H9 (cell line): ENCODE data around the gene TNFSF13B. TPM values are rescaled to one million over a fixed set of nuclear protein-coding genes. Genes with fewer than 3 reads are reported as not detected.

Experiments
- DNase-seq: peaks from one replicate; pipeline ENCODE4 v3.0.0-alpha.2; 2017
- H2AFZ ChIP-seq: one replicate; pipeline ENCODE4 v1.6.1; 2013; ENCODE audit warnings: mild to moderate bottlenecking, low read length, control low read depth, moderate library complexity
- H2AK5ac ChIP-seq: 2 replicates; pipeline ENCODE4 v1.6.1; 2013; ENCODE audit warnings: low read length, control low read depth, mixed read lengths; ENCODE audit not compliant: insufficient read length
- H2BK120ac ChIP-seq: one replicate; pipeline ENCODE4 v1.6.1; 2013; ENCODE audit warnings: low read depth, mild to moderate bottlenecking, low read length, control low read depth, inconsistent platforms; ENCODE audit not compliant: poor library complexity, severe bottlenecking
- H2BK12ac ChIP-seq: 2 replicates; pipeline ENCODE4 v1.6.1; 2013; ENCODE audit warnings: low read length, control low read depth, mixed read lengths, low read depth; ENCODE audit not compliant: insufficient read length
- H2BK15ac ChIP-seq: 2 replicates; pipeline ENCODE4 v1.6.1; 2013; ENCODE audit warnings: low read depth, low read length, control low read depth
- H2BK20ac ChIP-seq: one replicate; pipeline ENCODE4 v1.6.1; 2013; ENCODE audit warnings: low read depth, mild to moderate bottlenecking, low read length, control low read depth, inconsistent platforms; ENCODE audit not compliant: poor library complexity, severe bottlenecking
- H2BK5ac ChIP-seq: 2 replicates; pipeline ENCODE4 v1.6.1; 2013; ENCODE audit warnings: low read length, control low read depth, mixed read lengths; ENCODE audit not compliant: insufficient read length
- H3K14ac ChIP-seq: 2 replicates; pipeline ENCODE4 v1.6.1; 2013; ENCODE audit warnings: low read length, control low read depth; ENCODE audit not compliant: insufficient read depth
- H3K18ac ChIP-seq: 2 replicates; pipeline ENCODE4 v1.6.1; 2013; ENCODE audit warnings: low read depth, mild to moderate bottlenecking, mixed read lengths, low read length, control low read depth; ENCODE audit not compliant: insufficient read length
- H3K23ac ChIP-seq: 2 replicates; pipeline ENCODE4 v1.6.1; 2013; ENCODE audit warnings: low read length, control low read depth, mixed read lengths, low read depth; ENCODE audit not compliant: insufficient read length
- H3K23me2 ChIP-seq: 2 replicates; pipeline ENCODE4 v1.6.1; 2013; ENCODE audit warnings: low read depth, mild to moderate bottlenecking, mixed read lengths, low read length, control low read depth; ENCODE audit not compliant: insufficient read length, poor library complexity, severe bottlenecking
- H3K27ac ChIP-seq: 2 replicates; pipeline ENCODE4 v1.5.1; 2013; ENCODE audit warnings: low read length, control low read depth, mixed read lengths, low read depth; ENCODE audit not compliant: insufficient read length
- H3K27me3 ChIP-seq: 2 replicates; pipeline ENCODE4 v1.6.1; 2013; ENCODE audit warnings: low read length, control low read depth, inconsistent platforms; ENCODE audit not compliant: insufficient read depth
- H3K4ac ChIP-seq: 2 replicates; pipeline ENCODE4 v1.6.1; 2013; ENCODE audit warnings: low read depth, mild to moderate bottlenecking, control low read depth, inconsistent platforms, low read length, moderate library complexity
- H3K4me1 ChIP-seq: 2 replicates; pipeline ENCODE4 v1.6.1; 2013; ENCODE audit warnings: low read length, control low read depth, inconsistent platforms; ENCODE audit not compliant: insufficient read depth
- H3K4me2 ChIP-seq: 2 replicates; pipeline ENCODE4 v1.6.1; 2013; ENCODE audit warnings: low read length, control low read depth, mixed read lengths; ENCODE audit not compliant: insufficient read length, insufficient read depth
- H3K56ac ChIP-seq: 2 replicates; pipeline ENCODE4 v1.6.1; 2013; ENCODE audit warnings: low read depth, mild to moderate bottlenecking, mixed read lengths, low read length, control low read depth; ENCODE audit not compliant: insufficient read length
- H3K79me1 ChIP-seq: 2 replicates; pipeline ENCODE4 v1.6.1; 2013; ENCODE audit warnings: low read depth, mild to moderate bottlenecking, moderate library complexity, low read length, control low read depth, inconsistent platforms; ENCODE audit not compliant: insufficient read depth, poor library complexity, severe bottlenecking
- H3K79me2 ChIP-seq: 2 replicates; pipeline ENCODE4 v1.6.1; 2013; ENCODE audit warnings: low read length, control low read depth, inconsistent platforms; ENCODE audit not compliant: insufficient read depth
- H3K9ac ChIP-seq: 2 replicates; pipeline ENCODE4 v1.6.1; 2013; ENCODE audit warnings: low read length, control low read depth, mixed read lengths; ENCODE audit not compliant: insufficient read length; ENCODE audit errors: extremely low read depth
- H3K9me3 ChIP-seq: one replicate; pipeline ENCODE4 v1.6.1; 2013; ENCODE audit warnings: low read depth, low read length, inconsistent platforms; ENCODE audit not compliant: control insufficient read depth
- H3T11ph ChIP-seq: one replicate; pipeline ENCODE4 v1.6.1; 2013; ENCODE audit warnings: mild to moderate bottlenecking, low read length, control low read depth, inconsistent platforms
- H4K20me1 ChIP-seq: one replicate; pipeline ENCODE4 v1.6.1; 2013; ENCODE audit not compliant: control insufficient read depth, insufficient read length, insufficient read depth
- H4K5ac ChIP-seq: 2 replicates; pipeline ENCODE4 v1.6.1; 2013; ENCODE audit warnings: low read depth, mild to moderate bottlenecking, mixed read lengths, low read length, control low read depth; ENCODE audit not compliant: insufficient read length
- H4K8ac ChIP-seq: replicated peaks from 2 replicates; pipeline ENCODE4 v1.6.1; 2013; ENCODE audit warnings: low read length, control low read depth, mixed read lengths, low read depth; ENCODE audit not compliant: insufficient read length
- H4K91ac ChIP-seq: 2 replicates; pipeline ENCODE4 v1.6.1; 2013; ENCODE audit warnings: low read depth, mild to moderate bottlenecking, moderate library complexity, mixed read lengths, low read length, control low read depth; ENCODE audit not compliant: insufficient read length
- H3K27ac Mint-ChIP-seq, 3 experiments: 2 replicates in 2 of 3; 3 replicates in 1 of 3; pipeline ENCODE4 v1.8.0; 2020 to 2021; ENCODE audit warnings: mixed read lengths in 3 of 3, mild to moderate bottlenecking in 1 of 3, moderate library complexity in 1 of 3
- H3K27me3 Mint-ChIP-seq: 2 replicates; pipeline ENCODE4 v1.8.0; 2021; ENCODE audit warnings: low read depth, mild to moderate bottlenecking, moderate library complexity, mixed read lengths
- H3K36me3 Mint-ChIP-seq, 3 experiments: 2 replicates in 2 of 3; 3 replicates in 1 of 3; pipeline ENCODE4 v1.8.0; 2020 to 2021; ENCODE audit warnings: low read depth in 3 of 3, mixed read lengths in 3 of 3; ENCODE audit not compliant: insufficient read depth in 1 of 3
- H3K4me1 Mint-ChIP-seq, 2 experiments: 2 replicates each; pipeline ENCODE4 v1.8.0; 2020; ENCODE audit warnings: mixed read lengths in 2 of 2
- H3K4me3 Mint-ChIP-seq, 2 experiments: 2 replicates in 1 of 2; 3 replicates in 1 of 2; pipeline ENCODE4 v1.8.0; 2020 to 2021; ENCODE audit warnings: mild to moderate bottlenecking in 2 of 2, mixed read lengths in 2 of 2, moderate library complexity in 1 of 2
- H3K9me3 Mint-ChIP-seq, 2 experiments: 2 replicates in 1 of 2; 3 replicates in 1 of 2; pipeline ENCODE4 v1.8.0; 2020; ENCODE audit warnings: mild to moderate bottlenecking in 2 of 2, mixed read lengths in 2 of 2, moderate library complexity in 1 of 2
- WGBS: extraction: QIAGEN DNeasy Blood & Tissue Kit; methylation state at CpG from one replicate; pipeline ENCODE4 v1.1.7; 2013; ENCODE audit warnings: missing lambda C conversion rate, low lambda C conversion rate, mixed read lengths; ENCODE audit not compliant: insufficient read length; ENCODE audit errors: extremely low coverage; 5-methylcytosine and 5-hydroxymethylcytosine counted together
- total RNA-seq: library from RNA; stranded (reverse); gene quantifications from 2 replicates; pipeline ENCODE4 v1.2.1, GENCODE V29; 2021
- TF ChIP-seq, protein P1 (sequence below): fragments of 200-600 bp; sonication (generic); conservative IDR thresholded peaks from 3 replicates; pipeline ENCODE4 v1.8.0; 2021; ENCODE audit warnings: antibody characterized with exemption, mild to moderate bottlenecking

TNFSF13B gene
- total RNA-seq, 1 experiment from 2014 or later, result 0.31 TPM

DNA sequence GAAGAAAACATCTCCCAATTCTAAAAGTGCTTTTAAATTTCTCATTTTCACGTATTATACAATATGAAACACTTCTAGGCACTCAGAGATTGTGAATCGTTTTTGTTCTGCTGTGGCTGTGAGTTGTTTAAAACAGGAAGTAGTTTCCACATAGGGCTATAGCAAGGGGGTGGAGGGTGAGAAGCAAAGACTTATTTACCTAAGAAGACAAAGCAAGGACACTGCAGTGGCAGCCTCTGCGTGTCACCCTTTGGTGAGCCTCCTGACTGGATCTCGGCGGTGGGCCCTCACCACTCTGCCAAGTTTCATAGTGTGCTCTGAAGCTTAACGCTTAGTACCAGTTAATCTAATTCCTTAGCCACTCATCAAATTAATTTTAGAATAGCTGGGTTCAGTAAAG lies 56.8 kb downstream of the TNFSF13B start:
- Histone ChIP-seq H3K4me2 (no peak overlapping the region), H2AK5ac (no peak overlapping the region), H4K20me1 (no peaks in the 10 kb centered on the region), H3K18ac (no peak overlapping the region), H4K8ac (no peak overlapping the region), H2BK120ac (no peak overlapping the region), H2BK15ac (no peak overlapping the region), H3K27ac (no peak overlapping the region), H2BK5ac (no peak overlapping the region), H3K9ac (no peak overlapping the region), H3K23ac (no peak overlapping the region), H3K23me2 (no peaks in the 10 kb centered on the region), H3K4ac (no peak overlapping the region), H2BK12ac (no peak overlapping the region), H3T11ph (no peak overlapping the region), H4K5ac (no peak overlapping the region), H3K56ac (no peak overlapping the region), H3K14ac (no peak overlapping the region), H2BK20ac (no peak overlapping the region), H2AFZ (no peak overlapping the region), H3K27me3 (no peaks in the 10 kb centered on the region), H3K79me1 (no peaks in the 10 kb centered on the region), H3K9me3 (no peaks in the 10 kb centered on the region), H3K79me2 (no peaks in the 10 kb centered on the region), H4K91ac (no peak overlapping the region), H3K4me1 (peaks cover 4% of the 10 kb centered on the region; the same call in 1 of the 2 replicates)
- Mint-ChIP-seq H3K4me3 (no peak overlapping the region), H3K36me3 (no peaks in the 10 kb centered on the region), H3K9me3 (0 out of 5 replicates have a peak, but pooled peaks cover 0 to 5% of the 10 kb centered on the region in 2 experiments), H3K4me1 (peaks cover 27 to 42% of the 10 kb centered on the region in 2 experiments), H3K27me3 (no peaks in the 10 kb centered on the region; the same call in none of the 2 replicates), H3K27ac (peak overlapping the region in 2 of 3 experiments; percentile 62 to 69; a peak in 2 of 7 replicates)
- DNase-seq, result no peak
- no CpG with 5 or more reads among the region's 6 CpGs for WGBS
- TF ChIP-seq, protein P1, sequence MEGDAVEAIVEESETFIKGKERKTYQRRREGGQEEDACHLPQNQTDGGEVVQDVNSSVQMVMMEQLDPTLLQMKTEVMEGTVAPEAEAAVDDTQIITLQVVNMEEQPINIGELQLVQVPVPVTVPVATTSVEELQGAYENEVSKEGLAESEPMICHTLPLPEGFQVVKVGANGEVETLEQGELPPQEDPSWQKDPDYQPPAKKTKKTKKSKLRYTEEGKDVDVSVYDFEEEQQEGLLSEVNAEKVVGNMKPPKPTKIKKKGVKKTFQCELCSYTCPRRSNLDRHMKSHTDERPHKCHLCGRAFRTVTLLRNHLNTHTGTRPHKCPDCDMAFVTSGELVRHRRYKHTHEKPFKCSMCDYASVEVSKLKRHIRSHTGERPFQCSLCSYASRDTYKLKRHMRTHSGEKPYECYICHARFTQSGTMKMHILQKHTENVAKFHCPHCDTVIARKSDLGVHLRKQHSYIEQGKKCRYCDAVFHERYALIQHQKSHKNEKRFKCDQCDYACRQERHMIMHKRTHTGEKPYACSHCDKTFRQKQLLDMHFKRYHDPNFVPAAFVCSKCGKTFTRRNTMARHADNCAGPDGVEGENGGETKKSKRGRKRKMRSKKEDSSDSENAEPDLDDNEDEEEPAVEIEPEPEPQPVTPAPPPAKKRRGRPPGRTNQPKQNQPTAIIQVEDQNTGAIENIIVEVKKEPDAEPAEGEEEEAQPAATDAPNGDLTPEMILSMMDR, result no peak
